ENCODE data around the gene C6orf47. TPM values are rescaled to one million over a fixed set of nuclear protein-coding genes. Genes with fewer than 3 reads are reported as not detected.

C6orf47 gene
- total RNA-seq, 1 experiment from 2014 or later = 19.4 TPM

- no peaks in the 10 kb centered on the region for H3K27me3 Mint-ChIP-seq (ENCODE audit: insufficient read depth, unreplicated experiment)
- no peaks in the 10 kb centered on the region for H3K9me3 ChIP-seq
- CTCF ChIA-PET = no interaction called here
- no peaks in the 10 kb centered on the region for H3K27me3 ChIP-seq (replicated peaks; ENCODE audit: control insufficient read depth, insufficient read depth, low read length)
- H3K4me3 ChIP-seq (ENCODE audit: low read depth, low read length) = no peak overlapping the region
- peaks cover 15% of the 10 kb centered on the region for H3K36me3 ChIP-seq (ENCODE audit: control insufficient read depth, insufficient read depth, low read length)
- no peak for DNase-seq
- H3K36me3 Mint-ChIP-seq (ENCODE audit: insufficient read depth, unreplicated experiment) = peaks cover 91% of the 10 kb centered on the region
- no peaks in the 10 kb centered on the region for H3K4me1 Mint-ChIP-seq (ENCODE audit: low read depth, unreplicated experiment)
- H3K27ac Mint-ChIP-seq (ENCODE audit: unreplicated experiment) = no peak overlapping the region
- POLR2A ChIA-PET = no interaction called here
- intact Hi-C loops (cut with micrococcal nuclease; ENCODE audit: unreplicated experiment) = no loop called here
- TF ChIP-seq CTCF (IDR thresholded peaks at IDR 0.05; ENCODE audit: insufficient read depth in 1 of 2, low read depth in 1 of 2, low read length in 1 of 2, severe bottlenecking in 1 of 2, unreplicated experiment in 1 of 2) = no peak
- no peaks in the 10 kb centered on the region for H3K9me3 Mint-ChIP-seq (ENCODE audit: unreplicated experiment)
- no peaks in the 10 kb centered on the region for H3K4me1 ChIP-seq
- no peak overlapping the region for H3K4me3 Mint-ChIP-seq (ENCODE audit: unreplicated experiment)
- no TSS peak for BruUV-seq (replicated peaks)
Observed at GRCh38 chr6:31630177-31630934, 30.2 kb downstream of the C6orf47 start.

- no peaks in the 10 kb centered on the region for H3K27me3 ChIP-seq (replicated peaks; ENCODE audit: control insufficient read depth, insufficient read depth, low read length)
- intact Hi-C loops (cut with micrococcal nuclease; ENCODE audit: unreplicated experiment) = no loop called here
- H3K9me3 ChIP-seq = no peaks in the 10 kb centered on the region
- no peak for DNase-seq
- Mint-ChIP-seq H3K4me3 (ENCODE audit: unreplicated experiment) (no peak overlapping the region), H3K36me3 (ENCODE audit: insufficient read depth, unreplicated experiment) (peaks cover 91% of the 10 kb centered on the region), H3K9me3 (ENCODE audit: unreplicated experiment) (no peaks in the 10 kb centered on the region), H3K27ac (ENCODE audit: unreplicated experiment) (no peak overlapping the region), H3K27me3 (ENCODE audit: insufficient read depth, unreplicated experiment) (no peaks in the 10 kb centered on the region), H3K4me1 (ENCODE audit: low read depth, unreplicated experiment) (no peaks in the 10 kb centered on the region)
- no peaks in the 10 kb centered on the region for H3K4me1 ChIP-seq
- no TSS peak for BruUV-seq (replicated peaks)
- CTCF ChIA-PET = no interaction called here
- peaks cover 22% of the 10 kb centered on the region for H3K36me3 ChIP-seq (ENCODE audit: control insufficient read depth, insufficient read depth, low read length)
- POLR2A ChIA-PET = interaction anchor here (0.6 kb wide), 1 partner anchor 77 kb away, joined by 3 read pairs; no protein-coding TSS in a partner anchor
- TF ChIP-seq CTCF (IDR thresholded peaks at IDR 0.05; ENCODE audit: insufficient read depth in 1 of 2, low read depth in 1 of 2, low read length in 1 of 2, severe bottlenecking in 1 of 2, unreplicated experiment in 1 of 2) = no peak
- H3K4me3 ChIP-seq (ENCODE audit: low read depth, low read length) = no peak overlapping the region
Observed at GRCh38 chr6:31629014-31629413, 31.6 kb downstream of the C6orf47 start.

GRCh38 chr6:31627690-31628287 is 32.8 kb downstream of the C6orf47 start:
- Histone ChIP-seq H3K4me1 (0 out of 2 replicates have a peak, but pooled peaks cover under 1% of the 10 kb centered on the region), H3K4me3 (ENCODE audit: low read depth, low read length) (no peak overlapping the region), H3K9me3 (no peaks in the 10 kb centered on the region), H3K27me3 (replicated peaks; ENCODE audit: control insufficient read depth, insufficient read depth, low read length) (no peaks in the 10 kb centered on the region), H3K36me3 (ENCODE audit: control insufficient read depth, insufficient read depth, low read length) (peaks cover 25% of the 10 kb centered on the region)
- intact Hi-C loops (cut with micrococcal nuclease; ENCODE audit: unreplicated experiment) = no loop called here
- no peaks in the 10 kb centered on the region for H3K4me1 Mint-ChIP-seq (ENCODE audit: low read depth, unreplicated experiment)
- ChIA-PET CTCF (interaction anchor here (0.6 kb wide), 1 partner anchor 255 kb away, joined by 3 read pairs; no protein-coding TSS in a partner anchor), POLR2A (no interaction called here)
- H3K36me3 Mint-ChIP-seq (ENCODE audit: insufficient read depth, unreplicated experiment) = peaks cover 90% of the 10 kb centered on the region
- no peak for TF ChIP-seq CTCF (IDR thresholded peaks at IDR 0.05; ENCODE audit: insufficient read depth in 1 of 2, low read depth in 1 of 2, low read length in 1 of 2, severe bottlenecking in 1 of 2, unreplicated experiment in 1 of 2)
- H3K27me3 Mint-ChIP-seq (ENCODE audit: insufficient read depth, unreplicated experiment) = no peaks in the 10 kb centered on the region
- no peak overlapping the region for H3K4me3 Mint-ChIP-seq (ENCODE audit: unreplicated experiment)
- no peaks in the 10 kb centered on the region for H3K9me3 Mint-ChIP-seq (ENCODE audit: unreplicated experiment)
- DNase-seq = no peak
- no TSS peak for BruUV-seq (replicated peaks)
- H3K27ac Mint-ChIP-seq (ENCODE audit: unreplicated experiment) = no peak overlapping the region

Data from Caco-2 (cell line).